Non-pigmented ciliary epithelial cell (primary cell): Measurements from ENCODE around the gene RSPRY1.

Source experiments
- DNase-seq: peaks from one replicate; pipeline ENCODE4 v3.0.0-alpha.2; 2010; ENCODE audit warnings: low read depth

RSPRY1 gene

GRCh38 chr16:57224651-57225335, 38.7 kb downstream of the RSPRY1 start:
- DNase-seq: no peak

DNA sequence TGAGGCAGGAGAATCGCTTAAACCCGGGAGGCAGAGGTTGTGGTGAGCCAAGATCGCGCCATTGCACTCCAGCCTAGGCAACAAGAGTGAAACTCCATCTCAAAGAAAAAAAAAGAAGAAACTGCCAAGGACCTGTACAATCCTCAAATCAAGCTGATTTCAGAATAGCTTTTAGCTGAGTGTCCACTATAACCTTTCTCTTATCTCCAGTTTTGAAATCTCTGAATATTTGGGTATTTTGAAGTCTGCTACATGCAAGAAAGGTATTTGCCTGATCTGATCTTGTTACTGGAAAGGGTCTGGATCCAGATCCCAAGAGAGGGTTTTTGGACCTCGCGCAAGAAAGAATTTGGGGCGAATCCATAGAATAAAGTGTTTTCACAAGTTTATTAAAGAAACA, 39.8 kb downstream of the RSPRY1 start:
- DNase-seq: no peak

DNA sequence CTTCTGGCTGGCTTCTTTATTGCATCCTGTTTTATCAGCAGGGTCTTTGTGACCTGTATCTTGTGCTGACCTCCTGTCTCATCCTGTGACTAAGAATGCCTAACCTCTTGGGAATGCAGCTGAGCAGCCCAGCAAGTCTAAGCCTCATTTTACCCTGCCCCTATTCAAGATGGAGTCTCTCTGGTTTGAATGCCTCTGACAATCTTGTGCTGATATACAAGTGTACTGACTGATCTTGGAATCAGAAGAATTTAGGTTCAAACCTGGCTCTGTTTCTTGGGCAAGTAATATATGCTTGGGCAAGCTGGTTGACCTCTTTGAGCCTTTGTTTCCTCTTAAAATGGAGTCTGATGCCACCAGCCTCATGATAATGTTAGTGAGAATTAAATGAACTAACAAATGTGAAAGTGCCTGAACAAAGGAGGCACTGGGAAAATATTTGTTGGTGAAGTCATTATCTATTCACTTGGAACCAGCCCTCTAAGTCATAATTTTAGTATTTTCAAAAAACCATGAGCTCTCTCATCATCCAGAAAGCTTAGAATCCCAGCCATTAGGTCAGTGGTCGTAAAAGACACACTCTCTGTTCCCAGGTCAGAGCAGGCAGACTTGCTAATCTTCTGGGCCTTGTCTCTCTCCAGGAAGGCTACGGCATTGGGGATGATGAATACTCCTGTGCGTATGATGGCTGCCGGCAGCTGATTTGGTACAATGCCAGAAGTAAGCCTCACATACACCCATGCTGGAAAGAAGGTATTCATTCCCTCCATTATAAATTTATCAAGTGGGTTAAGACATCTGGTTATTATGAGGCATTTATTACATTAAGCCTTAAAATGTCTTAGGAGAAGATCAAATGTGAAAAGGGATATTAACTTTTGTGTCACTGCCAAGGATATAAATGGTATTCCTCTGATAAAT, 40.8 kb downstream of the RSPRY1 start:
- DNase-seq: no peak

DNA sequence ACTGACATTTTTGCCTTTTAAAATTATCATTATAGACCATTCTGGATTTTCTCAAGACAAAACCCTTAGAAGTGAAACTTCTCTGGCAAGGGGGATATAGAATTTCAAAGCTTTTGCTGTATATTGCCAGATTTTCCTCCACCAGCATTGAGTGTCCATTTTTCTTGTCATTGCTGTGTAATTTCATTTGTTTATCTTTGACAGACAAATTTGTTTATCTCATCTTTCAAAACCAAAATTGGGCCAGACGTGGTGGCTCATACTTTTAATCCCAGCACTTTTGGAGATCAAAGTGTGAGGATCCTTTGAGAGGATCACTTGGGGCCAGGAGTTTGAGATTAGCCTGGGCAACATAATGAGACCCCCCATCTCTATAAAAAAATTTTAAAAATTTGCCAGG, 43.0 kb downstream of the RSPRY1 start:
- DNase-seq: no peak

- no peak for DNase-seq
Observed at GRCh38 chr16:57231821-57232350, 45.8 kb downstream of the RSPRY1 start.

DNA sequence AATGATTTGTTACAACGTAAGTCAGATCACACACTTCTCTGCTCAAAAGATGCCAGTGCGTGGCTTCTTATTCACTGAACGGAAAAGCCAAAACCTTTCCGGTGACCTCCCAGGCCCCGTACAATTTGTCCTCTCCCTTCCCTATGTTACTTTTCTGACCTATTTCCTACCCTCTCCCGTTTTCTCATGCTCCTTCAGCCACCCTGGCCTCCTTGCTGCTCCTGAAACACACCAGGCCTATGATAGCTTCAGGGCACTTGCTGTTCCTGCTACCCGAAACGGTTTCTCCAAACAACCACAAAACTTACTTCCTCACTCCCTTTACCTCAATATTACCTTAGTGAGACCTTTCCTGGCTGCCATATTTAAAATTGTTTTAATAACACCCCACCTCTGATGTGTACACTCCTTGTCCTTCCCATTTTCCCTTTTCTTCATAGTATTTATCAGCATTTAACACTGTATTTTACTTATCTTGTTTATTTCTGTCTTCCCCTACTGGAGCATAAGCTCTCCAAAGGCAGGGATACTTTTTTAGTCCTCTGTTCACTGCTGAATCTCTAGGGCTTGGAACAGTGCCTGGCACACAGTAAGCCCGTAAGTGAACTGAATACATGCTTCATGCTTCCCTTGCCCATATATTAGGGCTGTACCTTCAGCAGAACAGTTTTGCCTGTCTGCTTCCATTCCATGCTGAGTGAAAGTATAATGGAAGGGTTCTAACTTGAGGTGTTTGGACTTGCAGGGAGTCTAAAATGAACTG, 48.0 kb downstream of the RSPRY1 start:
- DNase-seq: no peak

GRCh38 chr16:57234707-57235092, 48.6 kb downstream of the RSPRY1 start:
- DNase-seq: no peak

DNA sequence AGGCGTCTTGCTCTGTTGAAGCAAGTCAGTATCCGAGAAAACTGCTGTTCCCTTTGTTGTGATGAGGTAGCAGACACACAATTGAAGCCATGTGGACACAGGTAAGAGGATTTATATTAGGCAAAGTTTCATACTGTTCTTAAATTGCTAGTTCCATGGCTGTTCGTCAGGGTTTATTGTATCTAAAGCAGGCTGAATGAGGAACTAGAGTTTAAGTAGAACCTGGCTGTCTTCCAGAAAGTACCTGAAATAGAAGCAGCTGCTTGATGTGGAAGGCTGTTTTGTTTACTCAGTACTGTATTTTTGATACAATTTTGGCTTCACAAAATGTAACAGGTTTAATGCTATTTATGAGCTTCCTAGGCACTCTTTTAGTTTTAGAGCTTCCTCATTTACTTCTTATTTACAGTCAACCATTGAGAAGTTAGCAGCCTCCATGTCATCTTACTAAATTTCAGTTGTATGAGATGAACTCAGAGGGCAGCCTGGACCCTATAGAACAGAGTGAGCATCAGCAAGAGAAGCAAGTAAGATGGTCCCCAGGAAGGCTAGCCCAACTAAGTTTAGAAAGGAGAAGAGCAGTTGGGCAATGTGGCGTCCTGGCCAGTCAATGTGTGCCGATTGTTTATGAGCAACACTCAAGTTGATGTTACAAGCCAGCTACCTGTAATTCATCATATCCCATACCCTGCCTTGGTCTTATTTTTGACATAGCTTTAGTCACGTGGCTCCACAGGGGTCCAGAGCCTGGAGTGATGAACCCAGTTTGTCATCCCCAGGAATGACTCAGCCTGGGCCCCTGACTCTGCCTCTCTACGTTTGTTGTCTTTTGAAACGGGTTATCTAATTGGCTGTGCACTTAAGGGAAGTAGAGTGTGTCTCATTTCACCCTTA, 49.2 kb downstream of the RSPRY1 start:
- peak; percentile 60 for DNase-seq

DNA sequence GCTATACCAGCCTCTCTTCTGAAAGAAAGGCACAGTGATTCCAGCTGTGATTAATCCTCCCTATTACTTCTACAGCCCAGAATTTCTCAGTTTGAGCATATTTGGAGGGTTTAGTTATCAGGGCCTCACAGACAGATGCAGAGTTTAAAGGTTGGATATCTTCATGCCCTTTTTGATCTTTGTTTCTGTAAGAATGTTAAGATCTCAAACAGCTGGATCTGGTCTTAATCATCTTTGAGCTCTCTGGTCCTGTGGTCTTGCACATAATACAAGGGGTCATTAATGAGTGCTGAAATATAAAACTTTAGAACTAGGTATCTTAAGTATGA, 49.9 kb downstream of the RSPRY1 start:
- no peak for DNase-seq

DNA sequence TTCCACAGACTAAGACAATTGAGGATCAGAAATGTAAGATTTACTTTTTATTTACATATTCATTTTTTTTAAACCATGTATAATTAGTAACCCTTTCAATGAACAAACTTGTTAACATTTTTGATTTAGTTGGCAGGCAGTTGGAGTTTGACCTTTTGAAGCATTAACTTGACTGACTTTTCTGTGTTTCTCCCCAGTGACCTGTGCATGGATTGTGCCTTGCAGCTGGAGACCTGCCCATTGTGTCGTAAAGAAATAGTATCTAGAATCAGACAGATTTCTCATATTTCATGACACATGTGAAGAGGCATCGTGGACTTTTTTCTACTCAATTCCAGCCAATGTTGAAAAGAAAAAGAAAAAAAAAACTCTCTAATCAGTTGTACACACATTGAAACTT, 52.6 kb downstream of the RSPRY1 start:
- DNase-seq: no peak

- no peak for DNase-seq
Observed at GRCh38 chr16:57239107-57239506, 53.0 kb downstream of the RSPRY1 start.

GRCh38 chr16:57240851-57241250, 54.7 kb downstream of the RSPRY1 start:
- DNase-seq: no peak

DNA sequence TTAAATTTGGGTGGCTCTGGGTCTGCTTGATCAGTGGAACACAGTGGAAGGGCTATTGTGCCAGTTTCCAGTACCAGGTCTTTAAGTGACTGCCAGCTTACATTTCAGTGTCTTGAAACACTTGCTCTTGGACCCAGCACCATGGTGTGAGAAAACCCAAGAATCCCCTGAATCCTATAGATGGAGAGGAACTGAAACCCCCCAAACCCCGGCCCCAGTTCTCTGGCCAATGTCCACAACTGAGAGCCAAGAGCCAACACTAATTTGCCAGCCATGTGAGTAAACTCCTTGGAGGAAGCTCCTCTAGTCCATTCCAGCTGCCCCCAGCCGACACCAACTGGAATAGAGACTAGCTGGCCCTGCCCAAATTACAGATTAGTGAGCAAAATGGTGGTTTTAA, 56.5 kb downstream of the RSPRY1 start:
- no peak for DNase-seq

GRCh38 chr16:57244463-57244766, 58.3 kb downstream of the RSPRY1 start:
- no peak for DNase-seq

GRCh38 chr16:57244767-57245471, 58.8 kb downstream of the RSPRY1 start, which contains the start of gene ARL2BP:
Gene ARL2BP, plus strand, starts transcription at chr16:57245259. Its CDS starts 109 bp downstream, at chr16:57245368.
- peak; percentile 75 for DNase-seq

- DNase-seq: no peak
Observed at GRCh38 chr16:57245472-57246113, 59.5 kb downstream of the RSPRY1 start.

- DNase-seq: no peak
Observed at GRCh38 chr16:57251352-57251751, 65.2 kb downstream of the RSPRY1 start.

DNA sequence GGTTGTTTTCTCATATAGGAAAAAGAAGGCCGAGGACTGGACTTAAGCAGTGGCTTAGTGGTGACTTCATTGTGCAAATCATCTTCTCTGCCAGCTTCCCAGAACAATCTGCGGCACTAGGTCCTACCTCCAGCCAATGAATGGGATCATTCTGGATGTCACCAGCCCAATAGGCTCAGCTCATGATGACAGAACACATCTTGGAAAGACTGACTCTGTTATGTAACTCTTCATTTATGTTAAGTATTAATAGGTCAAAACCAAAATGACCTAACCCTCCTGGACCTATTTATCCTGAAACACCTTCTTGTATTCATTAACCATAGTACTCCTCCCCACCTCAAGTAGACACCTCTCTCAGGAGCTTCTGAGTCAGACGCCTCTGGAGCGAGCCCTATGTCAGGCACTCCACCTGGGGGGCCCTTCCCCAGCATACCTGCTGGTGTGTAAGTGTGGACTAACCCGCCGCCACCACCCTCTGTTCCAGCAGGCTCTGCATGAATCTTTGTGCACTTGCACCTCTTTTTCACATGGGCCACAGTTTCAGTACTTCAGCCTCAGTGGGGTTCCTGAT, 66.1 kb downstream of the RSPRY1 start:
- no peak for DNase-seq

- no peak for DNase-seq
Observed at GRCh38 chr16:57253466-57253865, 67.3 kb downstream of the RSPRY1 start.
